HFF-Myc (cell line): ENCODE data around the gene PTPN2.

ENCODE experiments used
- DNase-seq: peaks from one replicate; pipeline ENCODE4 v3.0.0-alpha.2; 2011; ENCODE audit warnings: low read depth; ENCODE audit errors: extremely low read depth
- H3K4me3 ChIP-seq: replicated peaks from 2 replicates; pipeline ENCODE4 v1.5.1; 2011; ENCODE audit warnings: low read depth, mild to moderate bottlenecking, control low read depth, low read length
- CTCF ChIP-seq: IDR thresholded peaks from 2 replicates; pipeline ENCODE4 v1.5.1; 2012; ENCODE audit warnings: mild to moderate bottlenecking, low read depth, low read length, control low read depth; ENCODE audit errors: missing control alignments

The PTPN2 gene

GRCh38 chr18:12883684-12884405 lies at the start of gene PTPN2:
TSS of gene PTPN2 (minus strand) at chr18:12884237. CDS start at chr18:12884141, 96 bp downstream.
- no peak for TF ChIP-seq CTCF
- H3K4me3 ChIP-seq, result peak within 1 kb of the TSS; percentile 73
- peak; percentile 71 for DNase-seq

DNA sequence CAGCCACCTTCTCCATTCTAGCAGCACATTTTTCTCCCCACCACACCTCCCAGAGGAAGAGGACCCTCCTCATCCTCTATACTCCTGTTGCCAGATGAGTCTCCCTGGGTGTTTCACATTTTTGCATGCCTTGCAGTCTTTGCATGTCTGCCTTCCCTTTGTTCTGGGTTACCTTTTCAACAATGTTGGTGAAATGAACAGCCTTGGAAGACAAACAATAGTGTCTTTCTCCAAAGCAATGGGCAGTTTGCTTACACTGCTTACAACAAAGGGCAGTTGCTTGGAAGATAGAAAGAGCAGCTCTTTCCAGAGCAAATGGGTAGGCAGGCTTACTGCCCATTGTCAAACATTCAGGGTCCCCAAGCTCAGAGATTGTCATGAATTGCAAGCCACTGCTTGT lies 49.3 kb upstream of the PTPN2 start:
- TF ChIP-seq CTCF, result no peak

GRCh38 chr18:12930908-12931307 lies 46.9 kb upstream of the PTPN2 start:
- no peak overlapping the region for H3K4me3 ChIP-seq
- no peak for DNase-seq
- TF ChIP-seq CTCF, result no peak

More for the DNA sequence above, 49.3 kb upstream of the PTPN2 start:
- no peak for DNase-seq
- no peak overlapping the region for H3K4me3 ChIP-seq

GRCh38 chr18:12930376-12930775 lies 46.3 kb upstream of the PTPN2 start:
- no peak overlapping the region for H3K4me3 ChIP-seq
- TF ChIP-seq CTCF, result no peak
- DNase-seq, result no peak

DNA sequence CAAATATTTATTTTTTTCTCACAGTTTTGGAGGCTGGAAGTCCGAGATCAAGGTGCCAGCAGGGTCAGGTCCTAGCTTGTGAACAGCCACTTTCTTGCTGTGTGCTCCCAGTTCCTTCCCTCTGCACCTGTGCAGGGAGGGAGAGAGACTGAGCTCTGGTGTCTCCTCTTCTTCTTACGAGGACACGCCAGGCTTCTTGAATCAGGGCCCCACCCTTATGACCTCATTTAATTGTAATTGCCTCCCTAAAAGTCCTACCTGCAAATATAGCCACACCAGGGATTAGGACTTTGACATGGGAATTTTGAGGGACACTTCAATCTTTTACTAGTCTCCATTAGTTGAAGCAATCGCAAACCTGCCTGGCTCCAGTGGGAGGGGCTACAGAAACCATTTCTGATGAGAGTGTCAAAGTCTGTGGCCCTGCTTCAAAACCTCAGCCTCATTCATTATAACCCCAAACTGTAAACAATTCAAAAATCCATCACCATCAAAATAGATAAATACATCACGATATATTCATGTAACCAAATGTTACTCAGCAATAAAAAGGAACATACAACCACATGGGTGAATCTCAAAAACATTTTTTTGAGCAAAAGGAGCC lies 45.5 kb upstream of the PTPN2 start:
- TF ChIP-seq CTCF, result no peak
- no peak overlapping the region for H3K4me3 ChIP-seq
- DNase-seq, result no peak

GRCh38 chr18:12928641-12929040 lies 44.6 kb upstream of the PTPN2 start:
- H3K4me3 ChIP-seq, result no peak overlapping the region
- no peak for TF ChIP-seq CTCF
- no peak for DNase-seq
